ENCODE results near the gene NCOA3. TPM values are rescaled to one million over a fixed set of nuclear protein-coding genes. Genes with fewer than 3 reads are reported as not detected.

Gene NCOA3
- total and polyA plus RNA-seq, 2 experiments from 2014 or later: 6.7 to 25.8 TPM

GRCh38 chr20:47568837-47569410, 67.2 kb downstream of the NCOA3 start:
- ATAC-seq: no peak
- H3K4me2 ChIP-seq: no peak overlapping the region
- H3K9me3 Mint-ChIP-seq: peaks cover 21% of the 10 kb centered on the region

More at GRCh38 chr20:47568837-47569410, 67.2 kb downstream of the NCOA3 start:
- Histone ChIP-seq H2AFZ (no peak overlapping the region), H3K9me2 (ENCODE audit: insufficient read depth) (no peaks in the 10 kb centered on the region), H3K27me3 (ENCODE audit: insufficient read depth) (no peaks in the 10 kb centered on the region), H3K4me3 (no peak overlapping the region), H3K4me1 (ENCODE audit: insufficient read depth) (peaks cover 13% of the 10 kb centered on the region), H3K79me2 (replicated peaks; ENCODE audit: insufficient read depth) (peaks cover 85% of the 10 kb centered on the region), H3K27ac (ENCODE audit: low read depth) (no peak overlapping the region), H3K36me3 (ENCODE audit: insufficient read depth) (0 out of 2 replicates have a peak, but pooled peaks cover 4% of the 10 kb centered on the region), H4K20me1 (replicated peaks; ENCODE audit: insufficient read depth) (peaks cover 9% of the 10 kb centered on the region; the same call in 1 of the 2 replicates), H3F3A (replicated peaks; ENCODE audit: low read depth) (peaks cover 4% of the 10 kb centered on the region; the same call in 1 of the 2 replicates)
- no peak for DNase-seq (ENCODE audit: low spot score)
- no peak overlapping the region for H3K27ac Mint-ChIP-seq
- no peak overlapping the region for H3K4me3 Mint-ChIP-seq
- H3K36me3 Mint-ChIP-seq (ENCODE audit: low read depth): peaks cover 31% of the 10 kb centered on the region
- TF ChIP-seq ETS1 (IDR thresholded peaks at IDR 0.05): no peak
- TF ChIP-seq POLR2AphosphoS5 (IDR thresholded peaks at IDR 0.05; ENCODE audit: low read depth): no peak
- TF ChIP-seq STAT1 (IDR thresholded peaks at IDR 0.05; ENCODE audit: unreplicated experiment): no peak
- TF ChIP-seq EZH2phosphoT487 (IDR thresholded peaks at IDR 0.05; ENCODE audit: unreplicated experiment): no peak
- TF ChIP-seq ZNF114 (CRISPR knock-in tag; IDR thresholded peaks at IDR 0.05): no peak
- TF ChIP-seq, protein P1, sequence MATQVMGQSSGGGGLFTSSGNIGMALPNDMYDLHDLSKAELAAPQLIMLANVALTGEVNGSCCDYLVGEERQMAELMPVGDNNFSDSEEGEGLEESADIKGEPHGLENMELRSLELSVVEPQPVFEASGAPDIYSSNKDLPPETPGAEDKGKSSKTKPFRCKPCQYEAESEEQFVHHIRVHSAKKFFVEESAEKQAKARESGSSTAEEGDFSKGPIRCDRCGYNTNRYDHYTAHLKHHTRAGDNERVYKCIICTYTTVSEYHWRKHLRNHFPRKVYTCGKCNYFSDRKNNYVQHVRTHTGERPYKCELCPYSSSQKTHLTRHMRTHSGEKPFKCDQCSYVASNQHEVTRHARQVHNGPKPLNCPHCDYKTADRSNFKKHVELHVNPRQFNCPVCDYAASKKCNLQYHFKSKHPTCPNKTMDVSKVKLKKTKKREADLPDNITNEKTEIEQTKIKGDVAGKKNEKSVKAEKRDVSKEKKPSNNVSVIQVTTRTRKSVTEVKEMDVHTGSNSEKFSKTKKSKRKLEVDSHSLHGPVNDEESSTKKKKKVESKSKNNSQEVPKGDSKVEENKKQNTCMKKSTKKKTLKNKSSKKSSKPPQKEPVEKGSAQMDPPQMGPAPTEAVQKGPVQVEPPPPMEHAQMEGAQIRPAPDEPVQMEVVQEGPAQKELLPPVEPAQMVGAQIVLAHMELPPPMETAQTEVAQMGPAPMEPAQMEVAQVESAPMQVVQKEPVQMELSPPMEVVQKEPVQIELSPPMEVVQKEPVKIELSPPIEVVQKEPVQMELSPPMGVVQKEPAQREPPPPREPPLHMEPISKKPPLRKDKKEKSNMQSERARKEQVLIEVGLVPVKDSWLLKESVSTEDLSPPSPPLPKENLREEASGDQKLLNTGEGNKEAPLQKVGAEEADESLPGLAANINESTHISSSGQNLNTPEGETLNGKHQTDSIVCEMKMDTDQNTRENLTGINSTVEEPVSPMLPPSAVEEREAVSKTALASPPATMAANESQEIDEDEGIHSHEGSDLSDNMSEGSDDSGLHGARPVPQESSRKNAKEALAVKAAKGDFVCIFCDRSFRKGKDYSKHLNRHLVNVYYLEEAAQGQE (IDR thresholded peaks at IDR 0.05; ENCODE audit: unreplicated experiment): no peak
- TF ChIP-seq ZNF462 (CRISPR knock-in tag; IDR thresholded peaks at IDR 0.05): no peak
- no peak for TF ChIP-seq CREB1 (CRISPR knock-in tag; IDR thresholded peaks at IDR 0.05; ENCODE audit: low read depth)
- no peak for TF ChIP-seq EZH2 (IDR thresholded peaks at IDR 0.05; ENCODE audit: low read depth, unreplicated experiment)
- H3K4me1 Mint-ChIP-seq: peaks cover 22% of the 10 kb centered on the region
- peaks cover 4% of the 10 kb centered on the region for H3K27me3 Mint-ChIP-seq (ENCODE audit: insufficient read depth, low read depth, poor library complexity)

Measured in GM23338 (cell line).